Measurements from ENCODE around the gene DDC. TPM values are rescaled to one million over a fixed set of nuclear protein-coding genes. Genes with fewer than 3 reads are reported as not detected.

Gene DDC
- total RNA-seq, 4 donors from 2014 or later = 0.24 to 1.3 TPM; not detected in 2

DNA sequence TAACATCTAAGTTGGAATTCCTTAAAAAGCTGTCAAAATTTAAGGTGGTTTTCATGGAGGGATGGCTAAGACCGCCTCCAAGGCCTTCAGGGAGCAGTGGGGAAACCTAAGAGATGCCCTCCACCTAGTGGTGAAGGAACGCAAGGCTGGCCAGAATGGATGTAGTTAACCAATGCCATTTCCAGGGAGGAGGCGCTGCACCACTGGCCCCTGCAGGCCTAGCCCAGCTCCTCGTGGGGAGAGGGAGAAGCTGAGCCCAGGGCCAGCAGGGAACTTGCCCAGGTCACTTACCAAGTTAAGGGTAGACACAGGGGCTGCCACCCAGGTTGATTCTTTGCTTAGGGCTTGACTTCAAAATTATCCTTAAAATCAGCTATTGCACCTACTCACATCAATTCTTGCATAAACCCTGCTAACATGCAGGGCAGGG, 147.1 kb downstream of the DDC start:
- intact Hi-C loops (cut with DNase I; ENCODE audit: low total_unique reads) (loop anchor here (10.0 kb wide), 1 partner anchor 213 kb away; no protein-coding TSS in a partner anchor), in situ Hi-C loops (cut with MboI; ENCODE audit: low sequenced_read_pairs in 4 of 4) (loop anchor here in 2 of 4 donors (10.0 to 25.0 kb wide), 2 partner anchors 206 to 213 kb away; no protein-coding TSS in a partner anchor)
- no peaks in the 10 kb centered on the region for H3K27me3 ChIP-seq
- H3K36me3 ChIP-seq = no peaks in the 10 kb centered on the region
- TF ChIP-seq POLR2A (IDR thresholded peaks at IDR 0.05) = no peak
- TF ChIP-seq, protein P1, sequence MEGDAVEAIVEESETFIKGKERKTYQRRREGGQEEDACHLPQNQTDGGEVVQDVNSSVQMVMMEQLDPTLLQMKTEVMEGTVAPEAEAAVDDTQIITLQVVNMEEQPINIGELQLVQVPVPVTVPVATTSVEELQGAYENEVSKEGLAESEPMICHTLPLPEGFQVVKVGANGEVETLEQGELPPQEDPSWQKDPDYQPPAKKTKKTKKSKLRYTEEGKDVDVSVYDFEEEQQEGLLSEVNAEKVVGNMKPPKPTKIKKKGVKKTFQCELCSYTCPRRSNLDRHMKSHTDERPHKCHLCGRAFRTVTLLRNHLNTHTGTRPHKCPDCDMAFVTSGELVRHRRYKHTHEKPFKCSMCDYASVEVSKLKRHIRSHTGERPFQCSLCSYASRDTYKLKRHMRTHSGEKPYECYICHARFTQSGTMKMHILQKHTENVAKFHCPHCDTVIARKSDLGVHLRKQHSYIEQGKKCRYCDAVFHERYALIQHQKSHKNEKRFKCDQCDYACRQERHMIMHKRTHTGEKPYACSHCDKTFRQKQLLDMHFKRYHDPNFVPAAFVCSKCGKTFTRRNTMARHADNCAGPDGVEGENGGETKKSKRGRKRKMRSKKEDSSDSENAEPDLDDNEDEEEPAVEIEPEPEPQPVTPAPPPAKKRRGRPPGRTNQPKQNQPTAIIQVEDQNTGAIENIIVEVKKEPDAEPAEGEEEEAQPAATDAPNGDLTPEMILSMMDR (IDR thresholded peaks at IDR 0.05 in 4 of 5, conservative IDR thresholded peaks at IDR 0.05 in 1 of 5) = peak in 3 of 5 experiments; percentile 41 to 63 (median 55)
- H3K27ac ChIP-seq = no peak overlapping the region
- H3K9me3 ChIP-seq = no peaks in the 10 kb centered on the region
- DNase-seq (peak; percentile 14 to 39), ATAC-seq (peak; percentile 44 to 54)
- no peak overlapping the region for H3K4me3 ChIP-seq
- no peaks in the 10 kb centered on the region for H3K4me1 ChIP-seq

DNA sequence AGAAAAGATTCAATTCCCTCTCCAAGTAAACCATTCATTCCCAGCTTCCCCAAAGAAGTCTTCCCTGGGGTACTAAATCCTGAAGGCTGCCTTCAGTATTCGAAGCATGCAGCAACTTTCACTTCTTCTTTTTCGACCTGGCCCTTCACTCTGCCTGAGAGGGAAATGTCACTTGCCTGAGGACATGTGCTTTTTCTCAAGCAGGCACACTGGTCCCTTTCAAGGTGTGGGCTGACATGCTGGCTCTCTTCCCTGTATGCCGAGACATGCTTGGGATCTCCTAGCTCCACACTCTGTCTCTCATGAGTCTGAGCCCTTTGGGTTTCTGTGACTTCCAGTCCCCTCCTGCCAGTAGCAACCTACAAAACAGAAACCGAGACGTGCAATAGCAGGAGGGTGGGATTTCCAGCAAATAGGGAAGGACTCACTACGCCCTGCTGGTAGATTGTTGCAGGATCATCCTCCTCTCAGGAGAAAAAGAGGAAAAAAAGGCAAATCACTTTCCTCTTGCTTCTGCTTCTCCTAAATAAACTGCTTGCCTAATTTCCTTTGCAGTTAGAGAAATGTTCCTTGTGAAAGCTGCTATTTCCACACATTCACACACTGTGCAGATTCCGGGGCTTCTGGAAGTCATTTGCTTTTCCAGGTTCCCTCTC, 148.6 kb downstream of the DDC start:
- in situ Hi-C loops (cut with MboI; ENCODE audit: low sequenced_read_pairs in 4 of 4) (loop anchor here in 2 of 4 donors (10.0 to 25.0 kb wide), 2 partner anchors 204 to 212 kb away; no protein-coding TSS in a partner anchor), intact Hi-C loops (cut with DNase I; ENCODE audit: low total_unique reads) (loop anchor here (10.0 kb wide), 1 partner anchor 212 kb away; no protein-coding TSS in a partner anchor)
- Histone ChIP-seq H3K27me3 (no peaks in the 10 kb centered on the region), H3K4me1 (no peaks in the 10 kb centered on the region), H3K4me3 (no peak overlapping the region), H3K9me3 (no peaks in the 10 kb centered on the region), H3K27ac (no peak overlapping the region), H3K36me3 (no peaks in the 10 kb centered on the region)
- ATAC-seq = no peak
- DNase-seq = no peak
- TF ChIP-seq POLR2A (IDR thresholded peaks at IDR 0.05) = no peak
- TF ChIP-seq, protein P1 (IDR thresholded peaks at IDR 0.05 in 4 of 5, conservative IDR thresholded peaks at IDR 0.05 in 1 of 5) = no peak

DNA sequence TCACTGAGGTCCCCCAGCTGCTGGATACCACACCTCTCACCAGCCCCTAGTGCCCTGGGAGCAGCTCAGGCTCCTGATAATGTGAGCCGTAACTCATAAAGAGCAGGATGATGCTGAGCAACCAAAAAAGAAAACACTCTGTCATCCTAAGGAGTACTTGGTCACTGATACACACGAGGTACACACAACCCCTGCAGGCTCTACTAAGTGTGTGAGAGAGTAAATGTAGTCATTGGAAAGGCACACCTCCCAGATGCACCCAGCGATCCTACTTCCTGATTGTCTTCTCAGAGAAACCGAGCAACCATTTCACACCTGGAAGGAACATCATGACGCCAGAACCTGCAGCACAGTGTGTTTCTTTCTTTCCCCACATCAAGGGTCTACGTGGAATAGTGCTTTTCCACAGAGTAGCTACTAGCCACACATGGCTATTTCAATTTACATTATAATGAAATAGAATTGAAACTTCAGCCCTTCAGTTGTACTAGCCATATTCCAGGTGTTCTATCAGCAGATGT, 149.3 kb downstream of the DDC start:
- H3K9me3 ChIP-seq = no peaks in the 10 kb centered on the region
- TF ChIP-seq, protein P1 (IDR thresholded peaks at IDR 0.05 in 4 of 5, conservative IDR thresholded peaks at IDR 0.05 in 1 of 5) = no peak
- no peak for TF ChIP-seq POLR2A (IDR thresholded peaks at IDR 0.05)
- no peaks in the 10 kb centered on the region for H3K4me1 ChIP-seq
- in situ Hi-C loops (cut with MboI; ENCODE audit: low sequenced_read_pairs in 4 of 4) (loop anchor here in 2 of 4 donors (10.0 to 25.0 kb wide), 2 partner anchors 204 to 211 kb away; no protein-coding TSS in a partner anchor), intact Hi-C loops (cut with DNase I; ENCODE audit: low total_unique reads) (loop anchor here (10.0 kb wide), 1 partner anchor 211 kb away; no protein-coding TSS in a partner anchor)
- no peaks in the 10 kb centered on the region for H3K27me3 ChIP-seq
- H3K36me3 ChIP-seq = no peaks in the 10 kb centered on the region
- no peak overlapping the region for H3K27ac ChIP-seq
- no peak for ATAC-seq
- H3K4me3 ChIP-seq = no peak overlapping the region
- no peak for DNase-seq

DNA sequence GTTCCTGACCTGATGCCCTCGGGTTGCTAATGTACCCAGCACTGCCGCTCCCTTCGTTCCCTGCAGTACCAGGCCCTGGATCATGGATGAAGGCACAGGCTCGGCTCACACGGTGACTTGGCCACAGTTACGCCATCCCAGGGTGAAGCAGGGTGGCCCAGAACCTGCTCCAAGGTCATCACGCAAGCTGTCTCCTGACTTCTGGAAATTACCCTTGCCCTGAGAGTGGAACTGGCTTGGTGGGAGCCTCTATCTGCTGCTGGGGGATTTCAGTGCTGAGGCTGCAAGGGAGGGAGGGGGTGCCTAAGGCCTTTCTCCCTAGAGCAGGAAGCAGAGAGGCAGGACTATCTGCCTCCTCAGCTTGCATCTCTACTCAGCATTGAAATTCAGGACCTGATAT, 151.6 kb downstream of the DDC start:
- Histone ChIP-seq H3K4me1 (no peaks in the 10 kb centered on the region), H3K27ac (no peak overlapping the region), H3K27me3 (no peaks in the 10 kb centered on the region), H3K4me3 (no peak overlapping the region), H3K36me3 (no peaks in the 10 kb centered on the region), H3K9me3 (no peaks in the 10 kb centered on the region)
- intact Hi-C loops (cut with DNase I; ENCODE audit: low total_unique reads) (loop anchor here (10.0 kb wide), 1 partner anchor 209 kb away; no protein-coding TSS in a partner anchor), in situ Hi-C loops (cut with MboI; ENCODE audit: low sequenced_read_pairs in 4 of 4) (loop anchor here in 2 of 4 donors (10.0 to 25.0 kb wide), 2 partner anchors 201 to 209 kb away; no protein-coding TSS in a partner anchor)
- TF ChIP-seq, protein P1 (IDR thresholded peaks at IDR 0.05 in 4 of 5, conservative IDR thresholded peaks at IDR 0.05 in 1 of 5) = no peak
- no peak for TF ChIP-seq POLR2A (IDR thresholded peaks at IDR 0.05)
- DNase-seq = no peak
- ATAC-seq = no peak
